ENCODE measurements around the gene ZC3H14. TPM values are rescaled to one million over a fixed set of nuclear protein-coding genes. Genes with fewer than 3 reads are reported as not detected.

ZC3H14 gene
- total and polyA plus RNA-seq, 2 donors (not counting 1 experiment from before 2014, with no cell fraction given) = 31.1 to 47.0 TPM

- H3K4me1 Mint-ChIP-seq = peaks cover 7% of the 10 kb centered on the region
- H3K4me2 ChIP-seq (replicated peaks; ENCODE audit: low read depth, low read length, poor library complexity, severe bottlenecking) = no peak overlapping the region
- H3K4me3 ChIP-seq (ENCODE audit: control extremely low read depth in 1 of 5, extremely low read depth in 1 of 5, insufficient read depth in 1 of 5, low read depth in 2 of 5, low read length in 4 of 5) = no peak overlapping the region
- H2AFZ ChIP-seq (ENCODE audit: insufficient read depth, low read depth, low read length, poor library complexity, severe bottlenecking) = no peak overlapping the region
- 100% methylated on average over 1 of the region's 5 CpGs for WGBS (ENCODE audit: insufficient coverage)
- peaks cover 0 to 1% of the 10 kb centered on the region in 2 experiments for H3K36me3 ChIP-seq (replicated peaks in 1 of 2; ENCODE audit: control extremely low read depth in 1 of 2, control insufficient read depth in 1 of 2, extremely low read depth in 1 of 2, insufficient read depth in 2 of 2, low read length in 1 of 2)
- intact Hi-C loops (cut with micrococcal nuclease) = no loop called here
- H3K27me3 Mint-ChIP-seq = no peaks in the 10 kb centered on the region
- no peaks in the 10 kb centered on the region for H3K79me2 ChIP-seq (ENCODE audit: control insufficient read depth, insufficient read depth, low read length)
- ChIA-PET POLR2A (no interaction called here), CTCF (no interaction called here)
- TF ChIP-seq, protein P1, sequence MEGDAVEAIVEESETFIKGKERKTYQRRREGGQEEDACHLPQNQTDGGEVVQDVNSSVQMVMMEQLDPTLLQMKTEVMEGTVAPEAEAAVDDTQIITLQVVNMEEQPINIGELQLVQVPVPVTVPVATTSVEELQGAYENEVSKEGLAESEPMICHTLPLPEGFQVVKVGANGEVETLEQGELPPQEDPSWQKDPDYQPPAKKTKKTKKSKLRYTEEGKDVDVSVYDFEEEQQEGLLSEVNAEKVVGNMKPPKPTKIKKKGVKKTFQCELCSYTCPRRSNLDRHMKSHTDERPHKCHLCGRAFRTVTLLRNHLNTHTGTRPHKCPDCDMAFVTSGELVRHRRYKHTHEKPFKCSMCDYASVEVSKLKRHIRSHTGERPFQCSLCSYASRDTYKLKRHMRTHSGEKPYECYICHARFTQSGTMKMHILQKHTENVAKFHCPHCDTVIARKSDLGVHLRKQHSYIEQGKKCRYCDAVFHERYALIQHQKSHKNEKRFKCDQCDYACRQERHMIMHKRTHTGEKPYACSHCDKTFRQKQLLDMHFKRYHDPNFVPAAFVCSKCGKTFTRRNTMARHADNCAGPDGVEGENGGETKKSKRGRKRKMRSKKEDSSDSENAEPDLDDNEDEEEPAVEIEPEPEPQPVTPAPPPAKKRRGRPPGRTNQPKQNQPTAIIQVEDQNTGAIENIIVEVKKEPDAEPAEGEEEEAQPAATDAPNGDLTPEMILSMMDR (IDR thresholded peaks at IDR 0.05) = no peak
- no peak for TF ChIP-seq EZH2 (IDR thresholded peaks at IDR 0.05; ENCODE audit: borderline replicate concordance, insufficient read depth, low read depth, low read length, poor library complexity, severe bottlenecking)
- no peak overlapping the region for H3K27ac Mint-ChIP-seq
- H4K20me1 ChIP-seq (ENCODE audit: control insufficient read depth, insufficient read depth, low read length, poor library complexity, severe bottlenecking) = no peaks in the 10 kb centered on the region
- no peak overlapping the region for H3K4me3 Mint-ChIP-seq
- H3K27me3 ChIP-seq (replicated peaks in 1 of 4; ENCODE audit: control extremely low read depth in 1 of 4, control insufficient read depth in 3 of 4, insufficient read depth in 4 of 4, low read length in 3 of 4) = no peaks in the 10 kb centered on the region
- H3K9me3 Mint-ChIP-seq (ENCODE audit: insufficient read depth) = no peaks in the 10 kb centered on the region
- no peak for ATAC-seq (ENCODE audit: low read depth)
- H3K27ac ChIP-seq (ENCODE audit: low read length in 2 of 2) = no peak overlapping the region
- no peak for DNase-seq
- no peak overlapping the region for H3K9ac ChIP-seq (ENCODE audit: low read length)
- peaks cover 5% of the 10 kb centered on the region in 2 donors for H3K4me1 ChIP-seq (ENCODE audit: control insufficient read depth in 2 of 2, insufficient read depth in 2 of 2, low read length in 2 of 2)
- H3K9me3 ChIP-seq (ENCODE audit: control extremely low read depth in 1 of 3, control insufficient read depth in 2 of 3, insufficient read depth in 1 of 3, low read length in 2 of 3) = no peaks in the 10 kb centered on the region
Measured at GRCh38 chr14:88618476-88618875, 55.6 kb downstream of the ZC3H14 start.

DNA sequence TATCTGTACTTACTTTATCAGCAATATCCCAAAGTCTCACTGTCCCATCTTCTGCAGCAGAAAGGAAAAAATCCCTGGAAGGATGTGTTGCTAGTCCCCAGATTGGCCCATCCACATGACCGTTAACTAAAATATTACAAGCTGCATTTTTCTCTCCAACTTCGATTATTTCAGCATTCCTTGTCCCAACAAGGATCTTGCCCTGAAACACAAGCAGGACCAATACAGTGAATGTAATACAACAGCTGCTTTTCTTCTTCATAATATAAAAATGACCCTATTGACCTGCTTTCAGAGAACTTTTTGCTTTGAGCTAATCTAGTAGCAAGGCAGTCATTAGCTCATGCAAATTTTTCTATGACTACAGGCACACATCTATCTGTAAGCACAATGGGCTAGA lies 58.3 kb downstream of the ZC3H14 start:
- no peaks in the 10 kb centered on the region for H3K79me2 ChIP-seq (ENCODE audit: control insufficient read depth, insufficient read depth, low read length)
- 94% methylated on average over 2 of the region's 2 CpGs for WGBS (ENCODE audit: insufficient coverage)

More for the DNA sequence above, 58.3 kb downstream of the ZC3H14 start:
- Histone ChIP-seq H3K36me3 (replicated peaks in 1 of 2; ENCODE audit: control extremely low read depth in 1 of 2, control insufficient read depth in 1 of 2, extremely low read depth in 1 of 2, insufficient read depth in 2 of 2, low read length in 1 of 2) (no peaks in the 10 kb centered on the region), H3K27me3 (replicated peaks in 1 of 4; ENCODE audit: control extremely low read depth in 1 of 4, control insufficient read depth in 3 of 4, insufficient read depth in 4 of 4, low read length in 3 of 4) (no peaks in the 10 kb centered on the region), H3K9ac (ENCODE audit: low read length) (no peak overlapping the region), H4K20me1 (ENCODE audit: control insufficient read depth, insufficient read depth, low read length, poor library complexity, severe bottlenecking) (no peaks in the 10 kb centered on the region), H3K4me1 (ENCODE audit: control insufficient read depth in 2 of 2, insufficient read depth in 2 of 2, low read length in 2 of 2) (no peaks in the 10 kb centered on the region), H2AFZ (ENCODE audit: insufficient read depth, low read depth, low read length, poor library complexity, severe bottlenecking) (no peak overlapping the region), H3K4me2 (replicated peaks; ENCODE audit: low read depth, low read length, poor library complexity, severe bottlenecking) (no peak overlapping the region), H3K27ac (ENCODE audit: low read length in 2 of 2) (no peak overlapping the region), H3K4me3 (ENCODE audit: control extremely low read depth in 1 of 5, extremely low read depth in 1 of 5, insufficient read depth in 1 of 5, low read depth in 2 of 5, low read length in 4 of 5) (no peak overlapping the region), H3K9me3 (ENCODE audit: control extremely low read depth in 1 of 3, control insufficient read depth in 2 of 3, insufficient read depth in 1 of 3, low read length in 2 of 3) (no peaks in the 10 kb centered on the region)
- Mint-ChIP-seq H3K4me3 (no peak overlapping the region), H3K4me1 (no peaks in the 10 kb centered on the region), H3K9me3 (ENCODE audit: insufficient read depth) (no peaks in the 10 kb centered on the region), H3K27ac (no peak overlapping the region), H3K27me3 (no peaks in the 10 kb centered on the region)
- TF ChIP-seq, protein P1 (IDR thresholded peaks at IDR 0.05) = no peak
- no peak for TF ChIP-seq EZH2 (IDR thresholded peaks at IDR 0.05; ENCODE audit: borderline replicate concordance, insufficient read depth, low read depth, low read length, poor library complexity, severe bottlenecking)
- ChIA-PET POLR2A (no interaction called here), CTCF (no interaction called here)
- DNase-seq (no peak), ATAC-seq (ENCODE audit: low read depth) (no peak)
- intact Hi-C loops (cut with micrococcal nuclease) = no loop called here
